ENCODE data around the gene CNNM3. TPM values are rescaled to one million over a fixed set of nuclear protein-coding genes. Genes with fewer than 3 reads are reported as not detected.

CNNM3 gene
- total RNA-seq, 1 donor from 2014 or later: 26.4 TPM

DNA sequence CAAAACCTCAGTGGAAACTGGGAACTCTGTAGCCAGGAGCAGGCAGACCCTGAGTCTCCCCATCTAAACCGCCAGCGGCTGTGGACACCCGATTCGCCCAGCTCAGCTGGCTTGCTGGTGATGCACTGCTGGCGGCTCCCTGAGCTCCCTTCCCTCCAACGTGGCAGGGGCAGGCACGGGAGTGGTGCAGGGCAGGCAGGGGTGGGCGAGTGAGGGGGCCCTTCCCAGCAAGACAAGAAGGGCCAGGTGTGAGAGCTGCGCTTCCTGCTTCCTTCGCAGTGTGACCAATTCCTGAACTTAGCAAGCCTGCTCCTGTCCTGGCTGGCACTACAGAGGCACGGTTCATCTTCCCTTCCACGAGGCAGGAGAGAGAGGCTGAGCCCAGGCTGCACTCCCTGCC, 66.2 kb downstream of the CNNM3 start:
- ATAC-seq (no peak), DNase-seq (ENCODE audit: low spot score) (no peak)
- intact Hi-C loops (cut with DNase I): no loop called here

DNA sequence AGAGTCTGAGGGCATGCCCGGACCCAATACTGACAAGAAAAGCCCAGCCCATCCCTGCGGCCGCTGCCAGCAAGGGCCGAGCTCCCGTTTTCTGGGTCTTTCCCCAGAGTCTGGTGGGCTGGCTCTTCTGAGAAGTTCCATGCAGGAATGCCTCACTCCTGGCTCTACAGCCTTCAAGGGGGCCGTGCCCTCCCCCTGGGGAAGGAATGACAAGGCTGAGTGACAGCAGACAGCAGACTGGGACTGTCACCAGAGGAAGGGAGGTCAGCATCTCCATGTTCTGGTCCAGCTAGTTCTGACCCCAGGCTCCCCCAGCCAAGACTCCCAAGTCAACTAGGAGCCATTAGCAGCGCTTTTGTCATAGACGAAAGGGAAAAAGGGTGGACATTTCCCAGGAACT, 66.8 kb downstream of the CNNM3 start:
- ATAC-seq (no peak), DNase-seq (ENCODE audit: low spot score) (no peak)
- intact Hi-C loops (cut with DNase I): no loop called here

DNA sequence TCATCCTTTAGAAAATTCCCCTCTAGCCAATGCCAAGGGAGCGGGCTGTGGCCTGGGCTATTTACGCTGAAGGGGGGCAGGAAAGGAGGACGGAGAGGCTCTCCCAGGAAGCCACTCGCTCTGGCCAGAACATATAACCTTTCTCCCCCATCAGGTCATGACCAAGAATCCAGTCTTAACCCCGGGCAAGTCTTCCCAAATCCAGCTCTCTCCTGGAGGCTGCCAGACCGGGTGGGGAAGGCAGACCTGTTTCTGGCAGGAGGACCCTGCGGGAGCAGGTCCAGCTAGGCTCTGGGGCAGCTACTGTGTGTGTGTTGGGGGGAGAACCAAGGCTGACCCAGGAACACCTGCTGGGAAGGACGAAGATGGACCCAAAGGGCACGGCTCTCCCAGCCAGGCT, 67.2 kb downstream of the CNNM3 start:
- intact Hi-C loops (cut with DNase I): no loop called here
- no peak for DNase-seq (ENCODE audit: low spot score)
- no peak for ATAC-seq

Small RNAs within 50 kb of the gene (microRNA-seq; reads per million reads assigned to microRNA genes)
- gene MIR3127: not detected

Other genes with a start within 250 kb of the CNNM3 start
- gene KANSL3, start 178.0 kb upstream of the CNNM3 start, total RNA-seq: 59.9 TPM
- 0.71 TPM for gene FER1L5, start 173.5 kb upstream of the CNNM3 start, total RNA-seq
- gene LMAN2L, start 76.2 kb upstream of the CNNM3 start, total RNA-seq: 19.3 TPM
- gene CNNM4, start 55.4 kb upstream of the CNNM3 start, total RNA-seq: 13.9 TPM
- gene ANKRD23, start 27.8 kb downstream of the CNNM3 start, total RNA-seq: 8.3 TPM
- gene ANKRD39, start 41.7 kb downstream of the CNNM3 start, total RNA-seq: 15.9 TPM
- 136 TPM for gene SEMA4C, start 53.8 kb downstream of the CNNM3 start, total RNA-seq
- 23.1 TPM for gene FAM178B, start 170.3 kb downstream of the CNNM3 start, total RNA-seq

Data from sciatic nerve (tissue), 2 donors.